K562 (cell line): ENCODE results near the gene EXOC4.

Source experiments
- DIDO1 ChIP-seq: fragments of 450-650 bp; IDR thresholded peaks from 2 replicates; pipeline ENCODE4 v1.6.1; 2016; ENCODE audit warnings: low read depth, missing biosample characterization, missing genetic modification characterization
- KLF6 ChIP-seq: fragments of 250-450 bp; sonication (Bioruptor Pico); IDR thresholded peaks from 2 replicates; pipeline ENCODE4 v1.4.0; 2020; ENCODE audit warnings: mild to moderate bottlenecking, moderate library complexity, borderline replicate concordance
- TCF7L2 ChIP-seq: fragments of 150-350 bp; IDR thresholded peaks from 2 replicates; pipeline ENCODE4 v1.6.1; 2016; ENCODE audit warnings: low read depth, mild to moderate bottlenecking, low read length, moderate library complexity

DNA sequence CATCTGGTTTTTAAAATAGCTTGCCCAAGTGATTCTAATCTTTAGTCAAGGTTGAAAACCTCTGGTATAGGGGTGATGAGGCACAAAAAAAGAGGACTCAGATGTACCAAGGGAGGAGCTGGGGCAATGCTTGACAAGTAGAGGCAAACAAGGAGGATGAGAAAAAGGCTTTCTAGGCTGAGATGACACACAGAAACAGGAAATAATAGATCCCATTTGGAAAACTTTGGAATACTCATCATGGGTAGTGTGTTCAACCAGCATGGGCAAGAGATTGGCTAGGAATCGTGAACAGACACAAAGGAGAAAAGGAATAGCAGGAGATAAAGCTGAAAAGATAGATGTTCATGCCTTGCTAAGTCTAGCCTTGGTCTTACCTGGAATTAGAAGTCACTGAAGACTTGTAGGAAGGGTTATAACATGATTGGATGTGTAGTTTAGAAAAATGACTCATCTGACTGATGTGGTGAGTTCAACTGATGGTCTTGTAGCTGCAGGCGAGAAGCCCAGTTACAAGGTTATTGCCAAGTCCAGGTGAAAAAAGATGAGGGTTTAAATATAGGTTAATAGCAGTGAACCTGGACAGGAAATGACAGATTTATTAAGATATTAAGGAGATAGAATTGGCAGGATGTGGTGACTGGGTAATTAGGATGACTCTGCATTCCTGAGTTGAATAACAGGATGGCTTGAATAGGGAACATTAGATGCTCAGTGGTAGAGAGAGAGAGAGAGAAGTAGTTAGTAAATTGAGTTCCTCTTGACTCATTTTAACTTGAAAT is 660.2 kb downstream of the EXOC4 start:
- TF ChIP-seq DIDO1 = no peak
- no peak for TF ChIP-seq KLF6 (CRISPR knock-in tag)
- TF ChIP-seq TCF7L2 = no peak
